ENCODE measurements around the gene UBE2Z.

DNA sequence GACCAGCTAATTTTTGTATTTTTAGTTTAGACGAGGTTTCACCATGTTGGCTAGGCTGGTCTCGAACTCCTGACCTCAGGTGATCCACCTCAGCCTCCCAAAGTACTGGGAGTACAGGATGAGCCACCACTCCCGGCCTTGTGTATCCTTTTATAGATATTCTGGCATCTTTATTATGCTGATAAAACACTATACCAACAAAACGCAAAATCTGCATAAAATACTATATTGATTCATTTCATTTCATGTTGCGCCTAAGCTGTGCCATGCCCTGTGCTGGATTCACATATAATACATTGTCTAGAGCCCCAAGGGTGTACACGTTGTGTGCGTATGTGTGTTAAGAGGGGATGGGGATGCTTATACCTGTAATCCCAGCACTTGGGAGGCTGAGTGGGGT lies 3.8 kb upstream of the UBE2Z start:
- TF ChIP-seq POLR2A (IDR thresholded peaks at IDR 0.05; ENCODE audit: extremely low read depth, insufficient read length) (no peak), CTCF (IDR thresholded peaks at IDR 0.05; ENCODE audit: low read depth, low read length) (no peak)
